ENCODE measurements around the gene CALML3. TPM values are rescaled to one million over a fixed set of nuclear protein-coding genes. Genes with fewer than 3 reads are reported as not detected.

Gene CALML3
- polyA plus RNA-seq, 4 donors, result 0.08 TPM; not detected in 3

DNA sequence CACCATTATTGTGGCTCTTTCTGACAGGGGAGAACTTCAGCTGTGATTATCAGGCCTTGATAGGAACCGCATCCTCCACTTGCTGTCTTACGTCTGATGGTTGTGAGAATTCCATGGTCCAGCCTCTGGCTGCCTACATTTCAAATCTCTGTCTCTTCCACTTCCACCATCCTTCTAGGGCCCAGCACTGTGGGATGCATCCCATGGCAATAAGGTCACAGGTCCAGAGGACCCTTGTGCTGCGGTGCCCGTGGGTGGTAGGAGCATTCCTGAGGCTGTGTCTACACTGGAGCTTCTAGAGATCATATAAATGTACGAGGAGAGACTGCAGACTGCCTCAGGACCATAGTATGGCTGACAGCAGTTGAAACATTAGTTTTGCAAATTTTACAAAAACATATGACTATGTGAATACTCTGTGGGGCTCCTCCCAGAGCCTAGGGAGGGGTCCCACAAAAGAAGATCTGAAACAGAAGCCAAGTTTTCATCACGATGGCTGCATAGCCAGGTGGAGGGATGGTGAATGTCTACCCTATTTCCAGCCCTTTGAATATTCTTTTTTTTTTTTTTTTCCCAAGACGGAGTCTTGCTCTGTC is 11.8 kb downstream of the CALML3 start:
- no peak for DNase-seq (ENCODE audit: low read depth in 4 of 4, low spot score in 2 of 4)

DNA sequence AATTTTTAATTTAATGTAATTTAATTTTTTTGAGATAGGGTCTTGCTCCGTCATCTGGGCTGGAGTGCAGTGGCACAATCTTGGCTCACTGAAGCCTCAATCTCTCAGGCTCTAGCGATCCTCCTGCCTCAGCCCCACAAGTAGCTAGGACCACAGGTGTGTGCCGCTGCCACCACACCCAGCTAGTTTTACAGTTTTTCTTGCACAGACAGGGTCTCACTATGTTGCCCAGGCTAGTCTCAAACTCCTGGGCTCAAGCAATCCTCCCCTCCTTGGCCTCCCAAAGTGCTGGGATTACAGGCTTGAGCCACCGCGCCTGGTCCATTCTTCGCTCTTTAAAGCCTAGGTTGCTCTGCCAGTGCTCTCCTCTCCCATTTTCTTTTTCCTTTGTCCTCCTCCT is 12.9 kb downstream of the CALML3 start:
- no peak for DNase-seq (ENCODE audit: low read depth in 4 of 4, low spot score in 2 of 4)

DNA sequence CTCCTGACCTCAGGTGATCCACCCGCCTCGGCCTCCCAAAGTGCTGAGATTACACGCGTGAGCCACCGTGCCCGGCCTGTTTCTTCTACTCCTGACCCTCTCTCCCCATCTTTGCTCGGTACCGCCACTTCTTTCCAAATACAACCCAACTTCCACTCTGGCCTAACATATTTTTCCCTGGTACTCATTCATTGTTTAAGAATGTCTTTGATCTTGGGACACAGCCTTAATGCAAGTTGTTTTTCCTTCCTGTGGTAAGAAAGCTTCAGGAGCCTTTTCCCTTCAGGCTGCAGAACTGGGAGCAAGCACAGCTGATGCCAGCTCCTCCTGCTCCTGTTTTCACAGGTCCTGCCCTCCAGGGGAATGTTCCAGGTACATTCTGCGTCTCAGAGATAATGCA is 13.7 kb downstream of the CALML3 start:
- DNase-seq (ENCODE audit: low read depth in 4 of 4, low spot score in 2 of 4), result no peak

DNA sequence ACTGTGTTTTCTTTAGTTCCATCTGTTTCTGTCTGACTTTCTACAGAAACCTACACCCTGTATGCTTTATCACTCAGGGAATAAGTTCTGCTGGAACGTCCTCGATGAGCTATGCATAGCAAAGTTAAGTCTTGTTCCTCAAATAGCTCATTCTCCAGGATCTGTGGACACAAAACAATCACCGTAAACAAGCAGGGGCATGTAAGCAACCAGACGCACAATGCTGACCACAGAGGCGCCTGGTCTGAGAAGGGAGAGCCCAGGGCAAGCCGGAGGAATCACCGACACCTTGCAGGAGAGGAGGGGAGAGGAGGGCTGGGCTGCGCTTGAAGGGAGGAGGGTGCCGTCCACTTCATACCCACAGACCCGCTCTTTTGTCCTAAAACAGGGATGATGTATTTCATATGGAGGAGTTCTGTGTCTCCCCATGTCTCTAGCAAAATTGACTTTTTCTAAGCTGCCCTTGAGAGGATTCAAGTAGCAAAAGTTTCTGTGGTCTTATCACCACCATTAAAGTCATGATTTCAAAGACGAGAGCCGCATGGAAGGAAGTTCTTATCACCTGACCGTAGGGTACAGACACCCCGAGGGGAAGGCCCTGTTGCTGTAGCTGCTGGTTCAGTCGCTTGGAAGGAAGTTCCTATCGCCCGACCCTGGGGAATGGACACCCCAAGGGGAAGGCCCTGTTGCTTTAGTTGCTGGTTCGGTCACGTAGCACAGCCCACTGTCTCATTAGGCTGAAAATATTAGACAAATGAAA is 14.3 kb downstream of the CALML3 start:
- no peak for DNase-seq (ENCODE audit: low read depth in 4 of 4, low spot score in 2 of 4)

DNA sequence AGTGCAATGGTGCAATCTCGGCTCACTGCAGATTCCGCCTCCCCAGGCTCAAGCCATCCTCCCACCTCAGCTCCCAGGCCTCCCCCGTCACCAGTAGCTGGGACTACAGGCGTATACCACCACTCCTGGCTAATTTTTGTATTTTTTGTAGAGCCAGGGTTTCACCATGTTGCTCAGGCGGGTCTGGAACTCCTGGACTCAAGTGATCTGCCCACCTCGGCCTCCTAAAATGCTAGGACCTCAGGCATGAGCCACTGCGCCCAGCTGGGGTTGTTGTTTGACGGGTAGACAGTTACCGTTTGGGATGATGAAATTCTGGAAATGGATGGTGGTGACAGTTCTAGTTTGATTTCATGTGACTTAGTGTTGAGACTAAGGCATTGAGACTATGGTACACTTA is 15.3 kb downstream of the CALML3 start:
- no peak for DNase-seq (ENCODE audit: low read depth in 4 of 4, low spot score in 2 of 4)

DNA sequence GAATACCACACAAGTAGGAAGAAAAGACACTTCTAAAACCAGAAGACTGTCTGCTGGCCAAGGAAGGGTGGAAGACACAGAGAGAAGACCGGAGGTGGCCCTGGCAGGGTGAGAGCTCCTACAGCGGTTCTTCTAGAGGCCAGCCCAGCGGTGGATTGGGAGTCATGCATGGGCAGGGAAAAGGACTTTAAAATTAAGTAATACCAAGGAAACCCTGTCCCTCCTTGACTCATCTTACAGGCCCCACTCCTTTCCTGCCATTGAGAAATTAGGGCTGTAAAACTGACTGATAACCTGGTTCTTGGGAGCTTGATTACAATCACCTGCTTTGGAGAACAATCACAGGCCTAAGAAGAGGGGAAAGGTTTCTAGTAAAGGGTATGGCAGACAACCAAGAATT is 16.1 kb downstream of the CALML3 start:
- no peak for DNase-seq (ENCODE audit: low read depth in 4 of 4, low spot score in 2 of 4)

DNA sequence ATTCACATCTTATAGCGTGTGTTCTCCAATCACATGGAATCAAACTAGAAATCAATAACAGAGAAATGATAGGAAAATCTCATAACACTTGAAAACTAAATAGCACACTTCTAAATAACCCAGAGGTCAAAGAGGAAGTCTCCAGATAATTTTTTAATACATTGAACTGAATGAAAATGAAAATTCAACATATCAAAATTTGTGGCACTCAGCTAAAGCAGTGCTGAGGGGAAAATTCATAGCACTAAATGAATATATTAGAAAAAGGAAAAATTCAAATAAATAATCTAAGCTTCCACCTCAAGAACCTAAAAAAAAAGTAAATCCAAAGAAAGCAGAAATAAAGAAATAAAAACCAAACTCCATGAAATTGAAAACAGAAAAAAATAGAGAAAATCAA is 17.3 kb downstream of the CALML3 start:
- DNase-seq (ENCODE audit: low read depth in 4 of 4, low spot score in 2 of 4), result no peak

DNA sequence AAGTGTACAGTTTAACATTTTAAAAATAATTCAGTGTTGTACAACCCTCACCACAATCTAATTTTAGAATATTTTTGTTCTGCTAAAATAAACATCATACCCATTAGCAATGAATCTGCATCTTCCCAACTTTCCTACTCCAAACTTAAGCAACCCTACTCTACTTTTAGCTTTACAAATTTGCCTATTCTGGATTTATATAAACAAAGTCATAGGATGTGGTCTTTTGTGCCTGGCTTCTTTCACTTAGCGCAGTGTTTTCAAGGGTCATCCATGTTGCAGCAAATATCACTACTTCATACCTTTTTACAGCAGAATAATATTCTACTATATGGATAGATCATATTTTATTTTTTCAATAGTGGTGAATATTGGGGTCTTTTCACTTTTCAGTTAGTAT is 18.9 kb downstream of the CALML3 start:
- no peak for DNase-seq (ENCODE audit: low read depth in 4 of 4, low spot score in 2 of 4)

DNA sequence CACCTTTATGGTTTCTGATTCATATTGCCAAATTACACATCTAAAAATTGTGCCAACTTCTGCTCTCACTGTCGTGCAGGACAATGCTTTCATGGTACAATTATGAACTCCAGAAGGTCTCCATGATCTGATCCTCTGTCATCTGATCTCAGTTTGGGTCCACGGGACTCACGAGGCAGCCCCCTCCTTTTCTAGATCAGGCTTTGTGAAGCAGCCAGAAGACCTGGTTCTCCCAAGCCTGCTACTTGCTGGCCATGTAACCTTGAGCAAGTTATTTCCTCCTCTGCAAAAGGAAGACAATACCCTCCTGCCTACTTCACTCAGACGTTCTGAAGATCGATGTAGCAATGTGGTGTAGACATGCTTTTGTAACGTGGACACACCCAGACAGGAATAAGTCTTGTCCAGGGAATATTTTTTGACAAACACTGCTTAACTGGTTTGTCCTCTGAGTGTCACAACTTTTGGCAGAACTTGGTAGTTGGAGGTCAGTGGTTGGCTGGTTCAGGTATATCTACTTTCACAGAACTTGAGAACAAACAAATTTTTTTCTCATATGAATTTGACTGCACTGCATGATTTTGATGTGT is 19.6 kb downstream of the CALML3 start:
- DNase-seq (ENCODE audit: low read depth in 4 of 4, low spot score in 2 of 4), result no peak

DNA sequence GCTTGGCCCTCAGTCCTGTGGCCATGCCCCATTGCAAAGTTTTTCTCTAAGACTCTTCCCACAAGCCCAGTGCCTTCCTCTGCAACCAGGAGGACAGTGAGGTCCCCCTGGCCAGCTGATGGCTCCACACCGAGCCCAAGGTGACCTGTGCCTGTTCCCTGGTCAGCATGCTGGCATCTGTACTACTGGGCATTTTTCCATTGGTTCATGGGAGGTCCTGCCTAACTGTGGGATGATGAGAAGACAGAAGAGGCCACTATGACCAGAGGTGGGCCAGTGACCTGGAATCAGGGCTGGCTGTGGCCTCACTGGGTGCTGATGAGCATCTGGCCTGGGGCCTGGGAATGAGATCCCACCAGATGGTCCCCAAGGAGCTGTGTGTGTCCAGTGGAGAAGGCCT is 20.2 kb downstream of the CALML3 start:
- DNase-seq (ENCODE audit: low read depth in 4 of 4, low spot score in 2 of 4), result no peak

DNA sequence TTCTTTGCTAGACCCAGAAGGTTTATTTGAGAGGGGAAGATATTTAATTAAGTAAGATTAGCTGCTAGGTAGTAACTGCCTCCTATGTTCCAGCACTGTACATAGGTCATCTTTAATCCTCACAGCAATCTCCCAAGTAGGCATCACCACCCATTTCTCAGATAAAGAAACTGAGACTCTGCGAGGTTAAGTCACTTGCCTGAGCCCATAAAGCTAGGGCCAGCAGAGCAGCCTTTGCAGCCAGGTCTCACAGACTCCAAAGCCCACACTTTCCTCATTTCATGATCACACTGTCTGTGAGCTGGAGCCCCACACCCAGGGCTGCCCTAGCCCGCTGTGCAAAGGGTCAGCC is 20.6 kb downstream of the CALML3 start:
- DNase-seq (ENCODE audit: low read depth in 4 of 4, low spot score in 2 of 4), result no peak

DNA sequence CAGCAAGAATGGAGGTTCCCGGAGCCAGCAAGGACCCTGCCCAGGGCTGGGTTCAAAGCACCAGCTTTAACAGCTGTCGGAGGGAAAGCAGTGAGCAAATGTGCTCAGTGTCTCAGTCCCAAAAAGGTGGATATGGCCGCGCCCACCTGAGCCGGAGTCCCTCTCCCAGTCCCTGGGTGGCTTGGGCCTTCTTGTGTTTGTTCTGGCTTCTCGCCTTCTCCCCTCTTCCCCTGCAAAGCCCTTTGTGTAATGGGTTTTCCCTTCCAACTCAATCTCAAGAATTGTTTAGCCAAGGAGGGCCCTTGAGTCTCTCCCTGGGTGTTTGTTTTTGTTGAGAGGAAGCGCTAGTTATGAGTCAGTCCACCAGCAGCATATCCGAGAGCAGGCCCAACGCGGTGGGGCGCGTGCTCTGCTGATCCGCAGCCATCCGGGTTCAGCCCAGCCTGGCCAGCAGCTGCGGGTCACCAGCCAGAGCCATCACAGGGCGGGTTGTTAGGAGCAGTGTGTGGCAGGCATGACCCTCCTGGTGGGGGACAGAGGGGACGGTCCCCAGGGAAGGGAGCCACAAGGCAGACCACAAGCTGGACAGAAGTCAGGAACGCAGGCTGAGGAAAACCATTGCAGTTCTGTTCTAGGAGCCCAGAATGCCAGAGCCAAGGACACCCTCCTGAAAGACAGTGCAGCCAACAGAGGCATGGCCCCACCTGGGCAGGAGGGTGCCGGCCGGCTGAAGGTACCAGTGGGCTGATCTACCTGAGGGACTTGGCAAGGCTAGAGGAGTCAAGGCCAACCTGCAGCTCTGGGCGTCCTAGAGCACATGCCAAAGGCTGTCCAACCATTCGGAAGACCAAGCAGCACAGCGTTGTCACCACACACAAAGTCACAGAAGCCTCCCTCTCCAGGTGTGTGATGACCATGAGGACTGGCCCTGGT is 21.3 kb downstream of the CALML3 start:
- DNase-seq (ENCODE audit: low read depth in 4 of 4, low spot score in 2 of 4), result no peak

DNA sequence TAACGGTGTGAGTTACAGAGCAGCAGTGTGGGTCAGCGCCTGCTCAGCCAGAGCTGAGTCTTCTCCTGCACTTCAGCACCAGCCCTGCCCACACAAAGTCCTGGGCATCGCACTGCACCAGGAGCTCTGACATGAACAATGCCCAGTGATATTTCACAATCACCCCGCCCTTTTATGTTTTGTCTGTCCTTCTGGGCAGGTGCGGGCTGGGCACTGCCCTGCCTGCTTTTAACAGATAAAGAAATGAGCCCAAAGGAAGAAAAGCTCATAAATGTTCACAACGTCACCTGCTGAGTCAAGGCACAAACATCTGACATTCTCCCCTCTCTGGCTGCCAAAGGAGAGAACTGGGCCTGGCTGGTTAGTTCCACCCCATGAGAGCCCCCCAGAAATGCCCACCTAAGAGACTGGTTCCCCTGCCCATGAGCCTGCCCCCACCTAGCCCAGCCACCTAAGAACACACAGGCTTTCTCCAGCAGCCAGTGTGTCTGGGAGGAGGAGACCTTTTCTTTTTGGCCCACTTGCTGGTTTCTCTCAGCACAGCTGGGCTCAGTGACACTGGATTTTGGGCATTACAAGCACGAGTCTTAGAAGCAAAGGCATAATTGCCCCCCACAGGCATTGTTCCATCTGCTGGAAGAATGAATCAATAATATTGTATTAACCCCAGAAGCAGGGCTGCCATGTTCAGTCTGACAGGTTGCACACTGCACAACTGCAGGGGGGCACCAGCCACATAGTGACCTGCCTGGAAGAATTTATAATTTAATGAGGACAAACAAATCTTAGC is 22.3 kb downstream of the CALML3 start:
- DNase-seq (ENCODE audit: low read depth in 4 of 4, low spot score in 2 of 4), result no peak

DNA sequence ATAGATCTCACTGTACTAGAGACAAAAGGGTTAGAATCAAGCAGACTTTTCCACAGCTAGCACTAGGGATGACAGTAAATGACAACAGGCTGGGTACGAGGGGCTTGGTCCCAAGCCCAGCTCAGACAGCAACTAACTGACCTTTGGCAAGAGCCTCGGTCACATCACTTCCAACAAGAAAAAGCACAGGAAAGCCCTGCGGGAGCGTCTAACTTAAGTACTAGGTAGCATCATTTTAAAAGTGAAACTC is 22.8 kb downstream of the CALML3 start:
- DNase-seq (ENCODE audit: low read depth in 4 of 4, low spot score in 2 of 4), result no peak

DNA sequence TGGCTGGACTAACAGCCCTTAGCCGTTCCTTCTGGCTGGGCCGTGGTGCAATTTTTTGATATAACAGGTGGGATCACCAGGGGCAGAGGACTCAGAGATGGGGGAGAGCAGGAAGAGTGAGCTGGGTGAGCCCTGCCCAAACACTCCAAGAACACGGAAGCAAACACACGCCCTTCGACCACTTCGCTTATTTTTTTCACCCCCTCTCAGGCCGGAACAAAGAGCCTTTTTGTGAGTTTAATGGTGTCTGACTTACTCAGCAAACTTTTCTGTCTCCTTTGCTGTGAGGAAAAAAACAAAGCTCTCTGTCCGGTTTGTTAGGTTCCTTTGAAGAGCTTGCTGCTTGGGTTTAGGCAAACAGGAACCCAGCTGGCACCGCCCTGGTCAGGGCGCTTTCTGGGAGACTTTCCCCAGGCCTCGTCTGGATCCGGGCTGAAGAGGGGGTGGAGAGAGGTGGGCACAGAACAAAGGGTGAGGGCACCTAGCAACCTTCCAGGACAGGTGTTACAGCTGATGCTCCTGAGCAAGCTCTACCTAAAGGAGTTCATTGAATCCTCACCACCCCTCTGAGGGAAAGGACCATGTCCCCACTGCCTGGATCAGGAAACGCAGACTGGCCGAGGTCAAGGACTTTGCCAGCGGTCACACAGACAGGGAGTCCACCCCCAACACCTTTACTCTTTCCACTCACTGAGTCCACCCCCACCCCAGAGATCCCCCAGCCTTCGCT is 23.3 kb downstream of the CALML3 start:
- DNase-seq (ENCODE audit: low read depth in 4 of 4, low spot score in 2 of 4), result peak in 1 of 4 donors; percentile 31

DNA sequence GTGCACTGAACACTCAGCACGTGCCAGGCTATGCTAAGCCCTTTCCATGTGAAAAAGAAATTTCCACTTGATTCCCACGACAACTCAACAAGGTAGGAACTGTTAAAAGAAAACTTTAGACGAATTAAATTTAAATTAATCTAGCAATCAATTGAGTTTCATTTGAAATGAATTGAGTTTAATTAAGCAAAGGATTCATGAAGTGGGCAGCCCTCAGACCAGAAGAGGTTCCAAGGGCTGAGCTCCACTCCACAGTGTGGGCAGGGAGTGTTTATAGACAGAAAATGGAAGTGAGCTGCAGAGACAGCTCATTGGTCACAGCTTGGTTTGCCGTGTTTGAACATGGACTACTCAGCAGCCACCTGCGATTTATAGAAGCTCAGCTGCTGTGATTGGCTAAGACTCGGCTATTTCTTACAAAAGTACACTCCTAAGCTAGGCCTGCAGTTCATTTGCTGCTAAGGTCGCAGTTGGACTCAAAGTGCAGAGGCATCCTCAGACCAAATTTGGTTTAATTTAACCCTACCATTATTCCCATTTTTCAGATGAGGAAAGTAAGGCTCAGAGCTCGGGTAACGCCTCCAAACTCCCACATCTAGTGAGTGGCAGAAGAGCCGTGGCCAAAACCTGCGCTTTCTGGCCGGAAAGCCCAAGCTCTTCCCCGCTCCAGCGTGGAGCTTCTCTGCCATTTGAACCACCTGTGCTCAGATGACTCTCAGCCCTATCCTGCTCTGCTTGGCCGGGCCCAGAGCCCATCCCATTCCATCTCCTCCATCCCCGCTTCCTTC is 24.9 kb downstream of the CALML3 start:
- DNase-seq (ENCODE audit: low read depth in 4 of 4, low spot score in 2 of 4), result no peak

DNA sequence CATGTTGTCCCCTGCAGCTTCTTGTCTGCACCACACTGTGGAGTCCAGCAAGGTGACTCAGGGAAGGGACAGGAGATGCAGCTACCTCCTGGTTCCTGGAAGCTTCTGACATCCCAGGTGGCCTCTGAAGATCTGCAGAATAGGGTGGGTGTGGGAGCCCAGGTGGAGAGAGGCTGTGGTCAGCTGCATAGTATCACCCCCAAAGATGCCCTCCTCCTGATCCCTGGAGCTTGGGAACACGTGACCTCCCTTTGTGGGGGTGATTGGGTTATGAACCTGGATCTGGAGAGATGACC is 25.4 kb downstream of the CALML3 start:
- no peak for DNase-seq (ENCODE audit: low read depth in 4 of 4, low spot score in 2 of 4)

DNA sequence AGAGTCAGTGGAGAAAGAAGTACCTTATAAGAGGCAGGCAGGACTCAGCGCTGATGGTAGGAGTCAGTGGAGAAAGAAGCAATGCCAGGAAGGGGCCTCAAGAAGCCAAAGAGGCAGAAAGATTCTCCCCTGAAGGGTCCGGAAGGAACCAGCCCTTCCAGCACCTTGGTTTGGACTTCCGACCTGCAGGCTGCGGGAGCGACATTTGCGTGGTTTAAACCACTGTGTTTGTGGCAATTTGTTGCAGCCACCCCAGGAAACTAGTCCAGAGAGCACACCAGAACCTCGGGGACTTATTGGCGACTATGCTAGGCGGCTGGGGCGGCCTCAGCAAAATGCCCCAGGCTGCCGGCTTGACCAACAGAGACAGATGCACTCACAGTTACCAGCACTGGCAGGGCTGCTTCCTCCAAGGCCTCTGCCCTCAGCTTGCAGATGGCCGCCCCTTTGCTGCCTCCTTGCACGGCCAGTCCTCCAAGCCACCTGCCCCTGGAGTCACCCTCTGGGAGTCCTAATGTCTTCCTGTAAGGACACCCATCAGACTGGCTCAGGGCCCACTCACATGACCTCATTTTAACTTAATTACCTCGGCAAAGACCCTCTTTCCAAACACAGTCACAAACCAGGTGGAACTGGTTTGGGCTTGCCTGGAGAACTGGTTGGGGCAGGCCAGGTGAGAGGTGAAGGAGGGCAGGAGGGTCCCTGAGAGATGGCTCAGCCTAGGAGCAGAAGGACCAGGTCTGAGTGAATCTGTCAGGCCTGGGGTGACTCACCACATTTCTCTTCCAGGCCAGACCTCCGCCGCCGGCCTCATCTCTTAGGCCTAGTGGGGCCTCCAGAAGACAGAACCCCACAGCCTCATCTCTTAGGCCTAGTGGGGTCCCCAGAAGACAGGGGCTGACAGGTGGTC is 26.1 kb downstream of the CALML3 start:
- no peak for DNase-seq (ENCODE audit: low read depth in 4 of 4, low spot score in 2 of 4)

Measured in left renal cortex interstitium (tissue), 4 donors.